Activated T-cell treated with anti-CD3 and anti-CD28 coated beads for 1 hour (primary cell): ENCODE results near the gene FOXA2.
"Not testable (repeated sequence)": the region's sequence is repeated elsewhere in the genome, so short reads cannot be mapped to it uniquely, and the experiment has no call there.

Source experiments
- DNase-seq: peaks from one replicate; pipeline ENCODE4 v3.0.0-alpha.2; 2020; ENCODE audit warnings: low read depth

Gene FOXA2

GRCh38 chr20:22584522-22584921 lies at the start of gene FOXA2:
TSS of gene FOXA2 (minus strand) at chr20:22584572. CDS start at chr20:22584278, 294 bp downstream.
- no peak for DNase-seq

- DNase-seq: no peak
Measured at GRCh38 chr20:22630701-22631100, 46.3 kb upstream of the FOXA2 start.

GRCh38 chr20:22629927-22630326 lies 45.6 kb upstream of the FOXA2 start:
- no peak for DNase-seq

- DNase-seq: no peak
Measured at GRCh38 chr20:22629447-22629846, 45.1 kb upstream of the FOXA2 start.

GRCh38 chr20:22626496-22626895 lies 42.1 kb upstream of the FOXA2 start:
- DNase-seq: no peak

- DNase-seq: no peak
Measured at GRCh38 chr20:22623211-22623610, 38.8 kb upstream of the FOXA2 start.

- no peak for DNase-seq
Measured at GRCh38 chr20:22620342-22620741, 36.0 kb upstream of the FOXA2 start.

- no peak for DNase-seq
Measured at GRCh38 chr20:22619806-22620205, 35.4 kb upstream of the FOXA2 start.

- no peak for DNase-seq
Measured at GRCh38 chr20:22619272-22619671, 34.9 kb upstream of the FOXA2 start.

GRCh38 chr20:22617160-22617559 lies 32.8 kb upstream of the FOXA2 start:
- DNase-seq: no peak

- DNase-seq: no peak
Measured at GRCh38 chr20:22616551-22616950, 32.2 kb upstream of the FOXA2 start.

- DNase-seq: no peak
Measured at GRCh38 chr20:22615425-22615824, 31.1 kb upstream of the FOXA2 start.

GRCh38 chr20:22611636-22612035 lies 27.3 kb upstream of the FOXA2 start:
- no peak for DNase-seq

- no peak for DNase-seq
Measured at GRCh38 chr20:22607695-22608094, 23.3 kb upstream of the FOXA2 start.

GRCh38 chr20:22604815-22605214 lies 20.4 kb upstream of the FOXA2 start:
- DNase-seq: no peak

- no peak for DNase-seq
Measured at GRCh38 chr20:22601361-22602141, 17.2 kb upstream of the FOXA2 start.

GRCh38 chr20:22599258-22599657 lies 14.9 kb upstream of the FOXA2 start:
- not testable (repeated sequence) for DNase-seq

- no peak for DNase-seq
Measured at GRCh38 chr20:22597303-22597702, 12.9 kb upstream of the FOXA2 start.

- no peak for DNase-seq
Measured at GRCh38 chr20:22590662-22591061, 6.3 kb upstream of the FOXA2 start.

- DNase-seq: no peak
Measured at GRCh38 chr20:22586645-22587310, 2.4 kb upstream of the FOXA2 start.

- no peak for DNase-seq
Measured at GRCh38 chr20:22585786-22586493, 1.6 kb upstream of the FOXA2 start.

- DNase-seq: no peak
Measured at GRCh38 chr20:22584922-22585785, 782 bp upstream of the FOXA2 start.
